Neuronal stem cell (in vitro differentiated cells): ENCODE measurements around the gene SUPT7L.

Experiments used
- DNase-seq: peaks from one replicate; pipeline ENCODE4 v3.0.0-alpha.2; 2013; ENCODE audit warnings: low spot score
- H2AFZ ChIP-seq: one replicate; pipeline ENCODE4 v1.6.1; 2013; ENCODE audit warnings: mild to moderate bottlenecking, low read length, inconsistent platforms
- H2AK5ac ChIP-seq: 2 replicates; pipeline ENCODE4 v1.6.1; 2013; ENCODE audit warnings: low read depth, mild to moderate bottlenecking, inconsistent platforms, low read length, moderate library complexity, mixed read lengths
- H2BK120ac ChIP-seq: 2 replicates; pipeline ENCODE4 v1.6.1; 2013; ENCODE audit warnings: low read depth, mild to moderate bottlenecking, inconsistent platforms, low read length, moderate library complexity, mixed read lengths
- H2BK12ac ChIP-seq: one replicate; pipeline ENCODE4 v1.6.1; 2013; ENCODE audit warnings: low read length, inconsistent platforms
- H2BK15ac ChIP-seq: 2 replicates; pipeline ENCODE4 v1.6.1; 2013; ENCODE audit warnings: mild to moderate bottlenecking, low read length, inconsistent platforms, mixed read lengths
- H2BK5ac ChIP-seq: one replicate; pipeline ENCODE4 v1.6.1; 2013; ENCODE audit warnings: inconsistent platforms, mild to moderate bottlenecking, low read length, moderate library complexity
- H3K14ac ChIP-seq: one replicate; pipeline ENCODE4 v1.6.1; 2013; ENCODE audit warnings: low read length, inconsistent platforms
- H3K18ac ChIP-seq: 2 replicates; pipeline ENCODE4 v1.6.1; 2013; ENCODE audit warnings: low read length, inconsistent platforms
- H3K23ac ChIP-seq: 2 replicates; pipeline ENCODE4 v1.6.1; 2013; ENCODE audit warnings: low read depth, mild to moderate bottlenecking, mixed read lengths, low read length, inconsistent platforms; ENCODE audit not compliant: poor library complexity
- H3K27ac ChIP-seq: replicated peaks from 3 replicates; pipeline ENCODE4 v1.5.1; 2013; ENCODE audit warnings: low read length, inconsistent platforms
- H3K27me3 ChIP-seq, 3 experiments: 2 replicates each; pipeline ENCODE4 v1.6.1; 2013; ENCODE audit warnings: low read length in 3 of 3, mild to moderate bottlenecking in 2 of 3, inconsistent platforms in 1 of 3, low read depth in 1 of 3, mixed read lengths in 1 of 3, moderate library complexity in 1 of 3; ENCODE audit not compliant: control insufficient read depth in 3 of 3, insufficient read depth in 3 of 3
- H3K36me3 ChIP-seq, 2 donors: replicated peaks in 1 of 2; 2 replicates each; pipeline ENCODE4 v1.6.1; 2013; ENCODE audit warnings: low read length in 2 of 2; ENCODE audit not compliant: control insufficient read depth in 2 of 2, insufficient read depth in 2 of 2
- H3K4ac ChIP-seq: 2 replicates; pipeline ENCODE4 v1.6.1; 2013; ENCODE audit warnings: inconsistent platforms, mild to moderate bottlenecking, low read length, moderate library complexity
- H3K4me1 ChIP-seq, 2 donors: 1 replicate in 1 of 2; 2 replicates in 1 of 2; pipeline ENCODE4 v1.6.1; 2013; ENCODE audit warnings: low read length in 2 of 2, low read depth in 1 of 2; ENCODE audit not compliant: control insufficient read depth in 2 of 2, insufficient read depth in 1 of 2
- H3K4me2 ChIP-seq: one replicate; pipeline ENCODE4 v1.6.1; 2013; ENCODE audit warnings: mild to moderate bottlenecking, low read length, inconsistent platforms; ENCODE audit not compliant: insufficient read depth, poor library complexity, severe bottlenecking
- H3K4me3 ChIP-seq, 2 donors: 2 replicates each; pipeline ENCODE4 v1.5.1; 2013; ENCODE audit warnings: low read length in 2 of 2, mild to moderate bottlenecking in 2 of 2, inconsistent platforms in 1 of 2, moderate library complexity in 1 of 2
- H3K79me1 ChIP-seq: one replicate; pipeline ENCODE4 v1.6.1; 2013; ENCODE audit warnings: low read depth, mild to moderate bottlenecking, inconsistent platforms, low read length, moderate library complexity
- H3K9ac ChIP-seq: one replicate; pipeline ENCODE4 v1.6.1; 2013; ENCODE audit warnings: mild to moderate bottlenecking, low read depth, low read length, inconsistent platforms; ENCODE audit not compliant: poor library complexity
- H3K9me3 ChIP-seq, 2 donors: replicated peaks in 1 of 2; 2 replicates each; pipeline versions ENCODE3 to v1.6.1; 2013; ENCODE audit warnings: low read length in 2 of 2, mild to moderate bottlenecking in 2 of 2, inconsistent platforms in 1 of 2, low read depth in 1 of 2, mixed read lengths in 1 of 2, moderate library complexity in 1 of 2; ENCODE audit not compliant: control insufficient read depth in 2 of 2, insufficient read depth in 1 of 2
- H4K8ac ChIP-seq: one replicate; pipeline ENCODE4 v1.6.1; 2013; ENCODE audit warnings: low read depth, mild to moderate bottlenecking, inconsistent platforms, low read length, moderate library complexity
- H4K91ac ChIP-seq: one replicate; pipeline ENCODE4 v1.6.1; 2013; ENCODE audit warnings: low read length, low read depth, mild to moderate bottlenecking, inconsistent platforms; ENCODE audit not compliant: poor library complexity
- WGBS, 2 donors: extraction: QIAGEN DNeasy Blood & Tissue Kit; methylation state at CpG; one replicate each; pipeline ENCODE4 v1.1.7; 2013; ENCODE audit warnings: missing lambda C conversion rate in 2 of 2, mixed read lengths in 1 of 2; ENCODE audit not compliant: insufficient read length in 2 of 2, insufficient replicate concordance in 1 of 2; ENCODE audit errors: extremely low coverage in 2 of 2; 5-methylcytosine and 5-hydroxymethylcytosine counted together

Gene SUPT7L

GRCh38 chr2:27703638-27704341 lies 40.4 kb upstream of the SUPT7L start:
- Histone ChIP-seq H4K8ac (no peak overlapping the region), H3K4ac (no peak overlapping the region), H2BK120ac (no peak overlapping the region), H3K4me1 (peaks cover 2 to 6% of the 10 kb centered on the region in 2 donors), H3K4me3 (no peak overlapping the region), H3K4me2 (no peak overlapping the region), H3K27ac (no peak overlapping the region), H3K9me3 (no peaks in the 10 kb centered on the region), H3K27me3 (peaks cover 0 to 3% (median 0%) of the 10 kb centered on the region in 3 experiments), H2BK12ac (no peak overlapping the region), H2AFZ (peak overlapping the region; percentile 71), H3K14ac (no peak overlapping the region), H2AK5ac (no peak overlapping the region), H2BK15ac (no peak overlapping the region), H3K18ac (no peak overlapping the region), H3K23ac (no peak overlapping the region), H3K36me3 (no peaks in the 10 kb centered on the region), H3K9ac (no peak overlapping the region), H3K79me1 (no peaks in the 10 kb centered on the region), H2BK5ac (no peak overlapping the region), H4K91ac (no peak overlapping the region)
- peak; percentile 86 for DNase-seq
- WGBS, 2 donors: no CpG with 5 or more reads among the region's 9 CpGs

GRCh38 chr2:27702302-27702701 lies 38.9 kb upstream of the SUPT7L start:
- Histone ChIP-seq H3K4ac (no peak overlapping the region), H3K4me1 (peaks cover 2 to 6% of the 10 kb centered on the region in 2 donors), H3K9me3 (no peaks in the 10 kb centered on the region), H2AK5ac (no peak overlapping the region), H3K23ac (no peak overlapping the region), H3K9ac (no peak overlapping the region), H4K8ac (no peak overlapping the region), H3K27me3 (no peaks in the 10 kb centered on the region), H3K18ac (no peak overlapping the region), H2AFZ (no peak overlapping the region), H2BK15ac (no peak overlapping the region), H2BK120ac (no peak overlapping the region), H4K91ac (no peak overlapping the region), H3K14ac (no peak overlapping the region), H3K4me3 (no peak overlapping the region), H3K4me2 (no peak overlapping the region), H2BK12ac (no peak overlapping the region), H3K79me1 (no peaks in the 10 kb centered on the region), H2BK5ac (no peak overlapping the region), H3K36me3 (peaks cover 0 to 2% of the 10 kb centered on the region in 2 donors), H3K27ac (no peak overlapping the region)
- no CpG with 5 or more reads among the region's 1 CpG for WGBS, 2 donors
- no peak for DNase-seq

GRCh38 chr2:27701676-27702075 lies 38.3 kb upstream of the SUPT7L start:
- no peak overlapping the region for H2BK12ac ChIP-seq
- H3K27me3 ChIP-seq: no peaks in the 10 kb centered on the region
- no peak overlapping the region for H3K4me3 ChIP-seq
- WGBS, 2 donors: no CpG with 5 or more reads among the region's 5 CpGs
- no peak overlapping the region for H4K8ac ChIP-seq
- H3K14ac ChIP-seq: no peak overlapping the region
- H3K36me3 ChIP-seq: peaks cover 0 to 7% of the 10 kb centered on the region in 2 donors
- H2BK15ac ChIP-seq: no peak overlapping the region
- no peak overlapping the region for H2AFZ ChIP-seq
- no peak overlapping the region for H3K4me2 ChIP-seq
- peaks cover 2 to 6% of the 10 kb centered on the region in 2 donors for H3K4me1 ChIP-seq
- no peak overlapping the region for H4K91ac ChIP-seq
- no peak overlapping the region for H3K4ac ChIP-seq
- no peak overlapping the region for H2BK120ac ChIP-seq
- no peak overlapping the region for H3K27ac ChIP-seq
- H2BK5ac ChIP-seq: no peak overlapping the region
- no peaks in the 10 kb centered on the region for H3K9me3 ChIP-seq
- no peak overlapping the region for H3K23ac ChIP-seq
- H2AK5ac ChIP-seq: no peak overlapping the region
- H3K18ac ChIP-seq: no peak overlapping the region
- no peak for DNase-seq
- H3K79me1 ChIP-seq: no peaks in the 10 kb centered on the region
- H3K9ac ChIP-seq: no peak overlapping the region

DNA sequence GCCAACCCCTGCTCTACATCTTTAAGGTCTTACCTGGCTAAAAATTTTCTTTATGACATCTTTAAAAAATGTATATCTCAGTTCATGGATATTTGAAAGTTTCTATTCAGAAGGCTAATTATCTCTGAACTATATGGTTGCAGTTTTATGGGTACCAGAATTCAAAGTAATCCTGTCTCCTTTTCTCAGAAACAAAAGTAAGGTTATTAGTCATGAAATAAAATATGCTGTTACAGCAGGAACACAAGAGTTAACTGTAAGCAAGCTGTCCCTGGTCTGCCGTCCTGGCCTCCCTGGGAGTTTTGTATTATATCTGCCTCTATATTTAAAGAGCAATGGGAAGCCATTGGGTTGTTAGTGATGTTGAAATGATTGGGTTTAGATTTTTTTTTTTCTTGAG lies 34.2 kb upstream of the SUPT7L start:
- Histone ChIP-seq H3K9me3 (no peaks in the 10 kb centered on the region), H3K4me1 (peaks cover 0 to 5% of the 10 kb centered on the region in 2 donors), H2BK120ac (no peak overlapping the region), H4K8ac (no peak overlapping the region), H4K91ac (no peak overlapping the region), H3K4me2 (no peak overlapping the region), H3K79me1 (no peaks in the 10 kb centered on the region), H2AFZ (no peak overlapping the region), H3K27ac (no peak overlapping the region), H3K27me3 (no peaks in the 10 kb centered on the region), H3K4ac (no peak overlapping the region), H3K9ac (no peak overlapping the region), H2BK12ac (no peak overlapping the region), H3K36me3 (peaks cover 6 to 41% of the 10 kb centered on the region in 2 donors), H3K14ac (no peak overlapping the region), H2AK5ac (no peak overlapping the region), H3K4me3 (no peak overlapping the region), H2BK5ac (no peak overlapping the region), H3K23ac (no peak overlapping the region), H3K18ac (no peak overlapping the region), H2BK15ac (no peak overlapping the region)
- DNase-seq: no peak
- no CpG with 5 or more reads among the region's 1 CpG for WGBS, 2 donors
